Peyer's patch (tissue), 4 donors: ENCODE measurements around the gene AMBRA1. TPM values are rescaled to one million over a fixed set of nuclear protein-coding genes. Genes with fewer than 3 reads are reported as not detected.

Experiments used
- DNase-seq, 3 donors: peaks; one replicate each; pipeline ENCODE4 v3.0.0-alpha.2; 2017 to 2019
- H3K27ac ChIP-seq, 4 donors: fragments of 200-600 bp; sonication (generic); one replicate each; pipeline ENCODE4 v1.5.1; 2016 to 2019
- H3K27me3 ChIP-seq, 2 donors: fragments of 200-600 bp; sonication (generic); one replicate each; pipeline ENCODE4 v1.5.1; 2019
- H3K36me3 ChIP-seq, 3 donors: fragments of 200-600 bp; sonication (generic); one replicate each; pipeline ENCODE4 v1.5.1; 2016 to 2019
- H3K4me1 ChIP-seq, 4 donors: fragments of 200-600 bp; sonication (generic); one replicate each; pipeline ENCODE4 v1.5.1; 2016 to 2019
- H3K4me3 ChIP-seq, 4 donors: fragments of 200-600 bp; sonication (generic); 1 replicate in 3 of 4; 2 replicates in 1 of 4; pipeline ENCODE4 v1.5.1; 2016 to 2019; ENCODE audit warnings: mild to moderate bottlenecking in 1 of 4
- H3K9me3 ChIP-seq, 4 donors: fragments of 200-600 bp; sonication (generic); one replicate each; pipeline ENCODE4 v1.5.1; 2016 to 2019; ENCODE audit warnings: mild to moderate bottlenecking in 1 of 4
- POLR2A ChIP-seq, 2 donors: fragments of 450-650 bp; IDR thresholded peaks; one replicate each; pipeline ENCODE4 v1.5.1; 2017; ENCODE audit warnings: antibody characterized with exemption in 2 of 2, mild to moderate bottlenecking in 2 of 2, moderate library complexity in 2 of 2
- total RNA-seq, 4 donors: library from RNA; depleted of rRNA; stranded (reverse); fragments of >200 nt; gene quantifications; one replicate each; pipeline ENCODE4 v1.1.0, GENCODE V29; 2016
- TF ChIP-seq, protein P1 (sequence below), 6 experiments: fragments of 450-650 bp in 4 of 6; fragments of 200-600 bp in 2 of 6; sonication (generic) in 1 of 6; IDR thresholded peaks; one replicate each; pipeline ENCODE4 v1.5.1; 2017 to 2019; ENCODE audit warnings: antibody characterized with exemption in 6 of 6, mild to moderate bottlenecking in 3 of 6, moderate library complexity in 1 of 6

The AMBRA1 gene
- total RNA-seq, 4 donors from 2014 or later: 28.9 to 61.6 (median 41.6) TPM

DNA sequence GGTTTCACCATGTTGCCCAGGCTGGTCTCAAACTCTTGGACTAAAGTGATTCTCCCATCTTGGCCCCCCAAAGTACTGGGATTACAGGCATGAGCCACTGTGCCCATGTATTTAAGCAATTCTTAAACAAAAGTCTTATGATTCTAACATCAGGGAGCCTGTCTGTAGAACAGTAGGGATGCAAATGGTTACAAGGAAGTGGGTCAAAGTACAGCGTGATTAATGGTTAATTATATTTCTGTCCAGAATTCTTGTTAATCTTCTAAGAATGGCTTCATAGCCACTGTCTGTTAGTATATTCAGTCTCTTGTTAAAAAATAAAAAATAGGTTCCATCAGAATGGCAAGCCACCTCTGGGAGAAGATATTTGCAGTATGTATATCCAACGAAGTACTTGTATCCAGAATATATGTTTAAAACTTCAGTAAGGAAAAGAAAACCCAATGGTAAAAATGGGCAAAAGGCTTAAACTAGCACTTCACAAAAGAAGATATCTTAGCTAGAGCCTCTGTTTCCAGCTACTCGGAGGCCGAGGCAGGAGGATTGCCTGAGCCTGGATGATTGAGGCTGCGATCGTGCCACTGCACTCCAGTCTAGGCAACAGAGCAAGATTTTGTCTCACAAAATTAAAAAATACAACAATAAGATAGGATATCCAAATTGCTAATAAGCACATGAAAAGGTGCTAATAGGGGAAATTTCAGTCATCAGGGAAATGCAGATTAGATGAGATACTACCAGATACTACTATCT lies 46.4 kb upstream of the AMBRA1 start:
- Histone ChIP-seq H3K36me3 (peaks cover 0 to 23% (median 0%) of the 10 kb centered on the region in 3 donors), H3K27ac (peak overlapping the region in 2 of 4 donors; percentile 32 to 53), H3K27me3 (no peaks in the 10 kb centered on the region), H3K4me1 (peaks cover 0 to 9% (median 0%) of the 10 kb centered on the region in 4 donors), H3K9me3 (no peaks in the 10 kb centered on the region), H3K4me3 (no peak overlapping the region)
- no peak for TF ChIP-seq POLR2A (IDR thresholded peaks at IDR 0.05)
- TF ChIP-seq, protein P1, sequence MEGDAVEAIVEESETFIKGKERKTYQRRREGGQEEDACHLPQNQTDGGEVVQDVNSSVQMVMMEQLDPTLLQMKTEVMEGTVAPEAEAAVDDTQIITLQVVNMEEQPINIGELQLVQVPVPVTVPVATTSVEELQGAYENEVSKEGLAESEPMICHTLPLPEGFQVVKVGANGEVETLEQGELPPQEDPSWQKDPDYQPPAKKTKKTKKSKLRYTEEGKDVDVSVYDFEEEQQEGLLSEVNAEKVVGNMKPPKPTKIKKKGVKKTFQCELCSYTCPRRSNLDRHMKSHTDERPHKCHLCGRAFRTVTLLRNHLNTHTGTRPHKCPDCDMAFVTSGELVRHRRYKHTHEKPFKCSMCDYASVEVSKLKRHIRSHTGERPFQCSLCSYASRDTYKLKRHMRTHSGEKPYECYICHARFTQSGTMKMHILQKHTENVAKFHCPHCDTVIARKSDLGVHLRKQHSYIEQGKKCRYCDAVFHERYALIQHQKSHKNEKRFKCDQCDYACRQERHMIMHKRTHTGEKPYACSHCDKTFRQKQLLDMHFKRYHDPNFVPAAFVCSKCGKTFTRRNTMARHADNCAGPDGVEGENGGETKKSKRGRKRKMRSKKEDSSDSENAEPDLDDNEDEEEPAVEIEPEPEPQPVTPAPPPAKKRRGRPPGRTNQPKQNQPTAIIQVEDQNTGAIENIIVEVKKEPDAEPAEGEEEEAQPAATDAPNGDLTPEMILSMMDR (IDR thresholded peaks at IDR 0.05): no peak
- DNase-seq: no peak

GRCh38 chr11:46639197-46639839 lies 45.5 kb upstream of the AMBRA1 start:
- Histone ChIP-seq H3K4me3 (no peak overlapping the region), H3K9me3 (no peaks in the 10 kb centered on the region), H3K36me3 (peaks cover 0 to 14% (median 0%) of the 10 kb centered on the region in 3 donors), H3K27me3 (no peaks in the 10 kb centered on the region), H3K27ac (peak overlapping the region in 1 of 4 donors; percentile 53), H3K4me1 (peaks cover 0 to 9% (median 0%) of the 10 kb centered on the region in 4 donors)
- TF ChIP-seq, protein P1 (IDR thresholded peaks at IDR 0.05): no peak
- no peak for TF ChIP-seq POLR2A (IDR thresholded peaks at IDR 0.05)
- no peak for DNase-seq

- H3K9me3 ChIP-seq: no peaks in the 10 kb centered on the region
- H3K4me1 ChIP-seq: peaks cover 0 to 9% (median 0%) of the 10 kb centered on the region in 4 donors
- H3K27me3 ChIP-seq: no peaks in the 10 kb centered on the region
- no peak overlapping the region for H3K4me3 ChIP-seq
- TF ChIP-seq POLR2A (IDR thresholded peaks at IDR 0.05): no peak
- TF ChIP-seq, protein P1 (IDR thresholded peaks at IDR 0.05): no peak
- DNase-seq: no peak
- H3K27ac ChIP-seq: no peak overlapping the region
- peaks cover 0 to 18% (median 0%) of the 10 kb centered on the region in 3 donors for H3K36me3 ChIP-seq
Observed at GRCh38 chr11:46637546-46637945, 43.7 kb upstream of the AMBRA1 start.

- Histone ChIP-seq H3K36me3 (peaks cover 0 to 31% (median 0%) of the 10 kb centered on the region in 3 donors), H3K27ac (no peak overlapping the region), H3K4me1 (peaks cover 0 to 5% (median 0%) of the 10 kb centered on the region in 4 donors), H3K27me3 (no peaks in the 10 kb centered on the region), H3K9me3 (no peaks in the 10 kb centered on the region), H3K4me3 (no peak overlapping the region)
- TF ChIP-seq, protein P1 (IDR thresholded peaks at IDR 0.05): no peak
- TF ChIP-seq POLR2A (IDR thresholded peaks at IDR 0.05): no peak
- no peak for DNase-seq
Observed at GRCh38 chr11:46635557-46636139, 41.8 kb upstream of the AMBRA1 start.

- H3K9me3 ChIP-seq: no peaks in the 10 kb centered on the region
- H3K4me3 ChIP-seq: no peak overlapping the region
- no peaks in the 10 kb centered on the region for H3K27me3 ChIP-seq
- TF ChIP-seq POLR2A (IDR thresholded peaks at IDR 0.05): no peak
- TF ChIP-seq, protein P1 (IDR thresholded peaks at IDR 0.05): no peak
- no peak for DNase-seq
- H3K4me1 ChIP-seq: no peaks in the 10 kb centered on the region
- peaks cover 0 to 49% (median 0%) of the 10 kb centered on the region in 3 donors for H3K36me3 ChIP-seq
- no peak overlapping the region for H3K27ac ChIP-seq
Observed at GRCh38 chr11:46633291-46634217, 39.7 kb upstream of the AMBRA1 start.
